Measurements from ENCODE around the gene CHST6.

The CHST6 gene

GRCh38 chr16:75423723-75424104 lies 71.5 kb downstream of the CHST6 start:
- Histone ChIP-seq H3K27ac (no peak overlapping the region), H4K20me1 (peaks cover 37% of the 10 kb centered on the region; the same call in 1 of the 2 replicates), H3K9ac (no peak overlapping the region), H3K4me1 (peaks cover 24% of the 10 kb centered on the region), H3K9me3 (0 out of 2 replicates have a peak, but pooled peaks cover 5% of the 10 kb centered on the region), H3K4me2 (no peak overlapping the region), H3K27me3 (no peaks in the 10 kb centered on the region), H3K4me3 (no peak overlapping the region), H3K36me3 (peaks cover 12% of the 10 kb centered on the region)
- no peak for TF ChIP-seq Cebpa-rat (IDR thresholded peaks at IDR 0.05)

Measured in BLaER1 (cell line).